Mesendoderm (in vitro differentiated cells): Measurements from ENCODE around the gene PYCR2.

Source experiments
- DNase-seq: peaks from one replicate; pipeline ENCODE4 v3.0.0; 2013
- H2AK5ac ChIP-seq: 2 replicates; pipeline ENCODE4 v1.6.1; 2013; ENCODE audit warnings: low read length, inconsistent platforms
- H2BK120ac ChIP-seq: 2 replicates; pipeline ENCODE4 v1.6.1; 2013; ENCODE audit warnings: low read depth, mild to moderate bottlenecking, low read length, moderate library complexity, mixed read lengths
- H2BK15ac ChIP-seq: replicated peaks from 2 replicates; pipeline ENCODE4 v1.6.1; 2013; ENCODE audit warnings: low read depth, mild to moderate bottlenecking, moderate library complexity
- H2BK5ac ChIP-seq: 2 replicates; pipeline ENCODE4 v1.6.1; 2013; ENCODE audit warnings: low read length, inconsistent platforms
- H3K18ac ChIP-seq: 2 replicates; pipeline ENCODE4 v1.6.1; 2013; ENCODE audit warnings: mild to moderate bottlenecking, low read length, mixed read lengths
- H3K23ac ChIP-seq: one replicate; pipeline ENCODE4 v1.6.1; 2013; ENCODE audit warnings: low read length
- H3K27ac ChIP-seq: 2 replicates; pipeline ENCODE4 v1.5.1; 2013; ENCODE audit warnings: low read depth, mild to moderate bottlenecking, inconsistent platforms, low read length, moderate library complexity
- H3K27me3 ChIP-seq: 2 replicates; pipeline ENCODE4 v1.6.1; 2013; ENCODE audit warnings: low read length, control low read depth, mild to moderate bottlenecking, inconsistent platforms; ENCODE audit not compliant: insufficient read depth, poor library complexity
- H3K36me3 ChIP-seq: 2 replicates; pipeline ENCODE4 v1.6.1; 2013; ENCODE audit warnings: low read length, inconsistent platforms; ENCODE audit not compliant: control insufficient read depth, insufficient read depth
- H3K4ac ChIP-seq: one replicate; pipeline ENCODE4 v1.6.1; 2013; ENCODE audit warnings: low read depth, mild to moderate bottlenecking, low read length, moderate library complexity
- H3K4me1 ChIP-seq: 2 replicates; pipeline ENCODE4 v1.6.1; 2013; ENCODE audit warnings: low read depth, low read length, inconsistent platforms; ENCODE audit not compliant: control insufficient read depth
- H3K4me2 ChIP-seq: 2 replicates; pipeline ENCODE4 v1.6.1; 2013; ENCODE audit warnings: low read length
- H3K4me3 ChIP-seq: 2 replicates; pipeline ENCODE4 v1.5.1; 2013; ENCODE audit warnings: mild to moderate bottlenecking, low read length
- H3K56ac ChIP-seq: one replicate; pipeline ENCODE4 v1.6.1; 2013; ENCODE audit warnings: low read length
- H3K79me1 ChIP-seq: 2 replicates; pipeline ENCODE4 v1.6.1; 2013; ENCODE audit warnings: low read length, inconsistent platforms
- H3K79me2 ChIP-seq: 2 replicates; pipeline ENCODE4 v1.6.1; 2013; ENCODE audit warnings: mild to moderate bottlenecking, low read length; ENCODE audit not compliant: control insufficient read depth, insufficient read depth
- H3K9ac ChIP-seq: 2 replicates; pipeline ENCODE4 v1.6.1; 2013; ENCODE audit warnings: low read length, inconsistent platforms
- H4K5ac ChIP-seq: one replicate; pipeline ENCODE4 v1.6.1; 2013; ENCODE audit warnings: low read length
- H4K8ac ChIP-seq: one replicate; pipeline ENCODE4 v1.6.1; 2013; ENCODE audit warnings: low read depth, mild to moderate bottlenecking, control low read depth, low read length, moderate library complexity
- WGBS: extraction: QIAGEN DNeasy Blood & Tissue Kit; methylation state at CpG from one replicate; pipeline ENCODE4 v1.1.7; 2013; ENCODE audit warnings: low lambda C conversion rate, missing lambda C conversion rate; ENCODE audit not compliant: insufficient coverage; ENCODE audit errors: extremely low coverage; 5-methylcytosine and 5-hydroxymethylcytosine counted together

Gene PYCR2

DNA sequence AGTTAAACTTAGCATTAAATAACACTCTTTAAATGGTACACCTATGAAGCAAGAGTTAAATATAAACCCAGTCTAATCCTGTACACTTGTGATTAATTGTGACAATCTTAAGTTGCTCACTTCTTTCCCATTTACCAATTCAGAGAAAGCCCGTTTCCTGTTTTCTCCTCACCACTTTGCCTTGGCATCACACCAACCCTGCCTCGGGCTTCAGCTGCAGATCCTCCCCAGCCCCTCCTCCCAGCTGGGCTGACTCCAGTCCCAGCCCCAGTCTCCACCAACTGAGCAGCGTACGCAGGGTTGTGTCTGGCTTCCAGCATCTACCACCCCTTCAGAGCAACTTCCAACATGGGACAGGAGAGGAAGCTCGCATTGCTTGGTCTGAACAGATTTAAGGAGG lies 4.1 kb downstream of the PYCR2 start:
- no peak overlapping the region for H3K4ac ChIP-seq
- H3K79me1 ChIP-seq = peaks cover 21% of the 10 kb centered on the region
- no peak overlapping the region for H3K4me3 ChIP-seq
- H3K36me3 ChIP-seq = peaks cover 15% of the 10 kb centered on the region
- H3K18ac ChIP-seq = no peak overlapping the region
- no peak overlapping the region for H4K8ac ChIP-seq
- no peak overlapping the region for H4K5ac ChIP-seq
- no peaks in the 10 kb centered on the region for H3K27me3 ChIP-seq
- no peak overlapping the region for H3K9ac ChIP-seq
- no peak overlapping the region for H2BK120ac ChIP-seq
- H2BK5ac ChIP-seq = no peak overlapping the region
- no peak overlapping the region for H3K56ac ChIP-seq
- H3K27ac ChIP-seq = no peak overlapping the region
- H3K4me1 ChIP-seq = peaks cover 3% of the 10 kb centered on the region
- WGBS = no CpG with 5 or more reads among the region's 5 CpGs
- H3K79me2 ChIP-seq = peaks cover 17% of the 10 kb centered on the region
- no peak overlapping the region for H2AK5ac ChIP-seq
- DNase-seq = no peak
- H2BK15ac ChIP-seq = no peak overlapping the region
- no peak overlapping the region for H3K23ac ChIP-seq
- H3K4me2 ChIP-seq = no peak overlapping the region

DNA sequence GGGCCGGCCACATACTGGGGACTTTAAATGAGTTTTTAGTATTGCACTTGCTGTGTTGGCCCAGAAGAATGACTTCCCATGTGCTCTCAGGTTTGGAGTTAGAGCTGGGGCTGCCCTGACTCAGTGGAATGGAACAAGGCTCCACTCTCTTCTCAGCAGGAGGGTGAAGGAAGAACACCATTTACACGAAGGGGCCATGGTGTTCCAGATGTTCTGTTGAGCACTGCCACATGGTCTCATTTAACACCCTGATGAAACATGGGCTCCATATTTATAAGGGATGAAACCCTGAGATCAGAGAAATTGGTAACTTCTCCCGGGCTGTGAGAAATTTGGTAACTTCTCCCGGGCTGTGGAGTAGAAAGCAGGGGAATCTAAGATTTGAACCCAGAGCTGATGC lies 5.8 kb downstream of the PYCR2 start:
- no peak overlapping the region for H3K4ac ChIP-seq
- H3K79me1 ChIP-seq = peaks cover 20% of the 10 kb centered on the region
- H2BK5ac ChIP-seq = no peak overlapping the region
- H4K8ac ChIP-seq = no peak overlapping the region
- no peak overlapping the region for H3K18ac ChIP-seq
- peaks cover 11% of the 10 kb centered on the region for H3K79me2 ChIP-seq
- H2BK15ac ChIP-seq = no peak overlapping the region
- no CpG with 5 or more reads among the region's 4 CpGs for WGBS
- H3K4me1 ChIP-seq = peaks cover 3% of the 10 kb centered on the region
- H3K9ac ChIP-seq = no peak overlapping the region
- H3K4me2 ChIP-seq = no peak overlapping the region
- no peak for DNase-seq
- no peak overlapping the region for H2BK120ac ChIP-seq
- H2AK5ac ChIP-seq = no peak overlapping the region
- H3K27ac ChIP-seq = no peak overlapping the region
- H4K5ac ChIP-seq = no peak overlapping the region
- no peak overlapping the region for H3K23ac ChIP-seq
- peaks cover 15% of the 10 kb centered on the region for H3K36me3 ChIP-seq
- H3K56ac ChIP-seq = no peak overlapping the region
- no peak overlapping the region for H3K4me3 ChIP-seq
- no peaks in the 10 kb centered on the region for H3K27me3 ChIP-seq

DNA sequence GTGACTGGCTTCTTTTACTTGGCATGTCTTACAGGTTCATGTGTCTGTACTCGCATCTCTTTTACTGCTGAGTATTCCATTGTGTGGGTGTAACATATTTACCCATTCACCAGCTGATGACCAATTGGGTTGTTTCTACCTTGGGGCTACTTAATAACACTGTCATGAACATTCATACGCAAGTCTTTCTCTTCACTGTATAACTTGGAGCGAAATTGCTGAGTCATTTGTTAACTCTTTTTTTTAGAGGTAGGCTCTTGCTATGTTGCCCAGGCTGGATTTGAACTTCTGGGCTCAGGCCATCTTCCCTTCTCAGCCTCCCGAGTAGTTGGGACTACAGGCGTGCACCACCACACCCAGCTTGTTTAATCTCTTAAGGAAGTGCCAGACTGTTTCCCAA lies 6.5 kb downstream of the PYCR2 start:
- Histone ChIP-seq H3K23ac (no peak overlapping the region), H3K4me3 (no peak overlapping the region), H3K4me2 (no peak overlapping the region), H2AK5ac (no peak overlapping the region), H3K18ac (no peak overlapping the region), H3K4ac (no peak overlapping the region), H4K8ac (no peak overlapping the region), H3K9ac (no peak overlapping the region), H3K27me3 (no peaks in the 10 kb centered on the region), H3K4me1 (peaks cover under 1% of the 10 kb centered on the region), H2BK120ac (no peak overlapping the region), H3K36me3 (peaks cover 12% of the 10 kb centered on the region), H3K79me1 (peaks cover 17% of the 10 kb centered on the region), H3K27ac (no peak overlapping the region), H2BK15ac (no peak overlapping the region), H3K56ac (no peak overlapping the region), H4K5ac (no peak overlapping the region), H2BK5ac (no peak overlapping the region), H3K79me2 (peaks cover 4% of the 10 kb centered on the region)
- no CpG with 5 or more reads among the region's 5 CpGs for WGBS
- DNase-seq = no peak

GRCh38 chr1:225917101-225917500 lies 6.9 kb downstream of the PYCR2 start:
- DNase-seq = no peak
- H3K56ac ChIP-seq = no peak overlapping the region
- no peaks in the 10 kb centered on the region for H3K4me1 ChIP-seq
- no peaks in the 10 kb centered on the region for H3K27me3 ChIP-seq
- no peak overlapping the region for H2BK15ac ChIP-seq
- H3K27ac ChIP-seq = no peak overlapping the region
- no peak overlapping the region for H4K5ac ChIP-seq
- H3K4me3 ChIP-seq = no peak overlapping the region
- H3K9ac ChIP-seq = no peak overlapping the region
- peaks cover 10% of the 10 kb centered on the region for H3K36me3 ChIP-seq
- H2AK5ac ChIP-seq = no peak overlapping the region
- peaks cover 12% of the 10 kb centered on the region for H3K79me1 ChIP-seq
- H2BK120ac ChIP-seq = no peak overlapping the region
- no peak overlapping the region for H3K4ac ChIP-seq
- no peak overlapping the region for H4K8ac ChIP-seq
- no peak overlapping the region for H3K23ac ChIP-seq
- no peak overlapping the region for H2BK5ac ChIP-seq
- no peak overlapping the region for H3K18ac ChIP-seq
- WGBS = no CpG with 5 or more reads among the region's 3 CpGs
- no peak overlapping the region for H3K4me2 ChIP-seq
- no peaks in the 10 kb centered on the region for H3K79me2 ChIP-seq

GRCh38 chr1:225915538-225915991 lies 8.5 kb downstream of the PYCR2 start:
- H3K56ac ChIP-seq = no peak overlapping the region
- H2BK120ac ChIP-seq = no peak overlapping the region
- H3K27me3 ChIP-seq = no peaks in the 10 kb centered on the region
- no peak overlapping the region for H3K27ac ChIP-seq
- no peak overlapping the region for H4K8ac ChIP-seq
- H3K4me2 ChIP-seq = no peak overlapping the region
- H2AK5ac ChIP-seq = no peak overlapping the region
- H3K4ac ChIP-seq = no peak overlapping the region
- no peak overlapping the region for H3K23ac ChIP-seq
- no peak overlapping the region for H3K9ac ChIP-seq
- H2BK15ac ChIP-seq = no peak overlapping the region
- H3K18ac ChIP-seq = no peak overlapping the region
- no peaks in the 10 kb centered on the region for H3K79me2 ChIP-seq
- no peak overlapping the region for H2BK5ac ChIP-seq
- peaks cover 3% of the 10 kb centered on the region for H3K4me1 ChIP-seq
- DNase-seq = no peak
- H4K5ac ChIP-seq = no peak overlapping the region
- peaks cover 3% of the 10 kb centered on the region for H3K79me1 ChIP-seq
- no CpG with 5 or more reads among the region's 7 CpGs for WGBS
- peaks cover 5% of the 10 kb centered on the region for H3K36me3 ChIP-seq
- no peak overlapping the region for H3K4me3 ChIP-seq

DNA sequence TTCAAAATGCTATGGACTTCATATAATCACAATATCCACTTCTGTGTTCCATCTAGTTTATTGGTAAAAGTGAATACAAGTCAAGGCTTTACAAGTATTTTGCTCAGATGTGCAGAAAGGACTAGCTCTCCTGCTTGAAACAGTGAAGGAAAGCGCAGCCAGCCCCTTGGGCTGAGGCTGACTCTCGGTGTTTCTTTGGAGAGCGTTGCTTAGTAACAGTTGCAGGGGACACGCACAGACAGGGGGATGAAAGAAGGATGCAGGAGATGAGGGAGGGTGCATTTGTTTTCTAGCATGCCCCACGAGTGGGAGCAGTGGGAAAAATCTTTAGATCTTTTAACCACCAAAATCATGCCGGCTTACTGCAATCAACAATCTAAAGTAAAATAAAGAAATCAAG lies 9.1 kb downstream of the PYCR2 start:
- no peak for DNase-seq
- H3K4ac ChIP-seq = no peak overlapping the region
- H3K4me1 ChIP-seq = peaks cover 8% of the 10 kb centered on the region
- H3K36me3 ChIP-seq = peaks cover 4% of the 10 kb centered on the region
- H4K5ac ChIP-seq = no peak overlapping the region
- no peaks in the 10 kb centered on the region for H3K79me2 ChIP-seq
- no peak overlapping the region for H3K56ac ChIP-seq
- no peak overlapping the region for H2BK120ac ChIP-seq
- H3K4me3 ChIP-seq = no peak overlapping the region
- H3K4me2 ChIP-seq = no peak overlapping the region
- no peak overlapping the region for H2AK5ac ChIP-seq
- H3K23ac ChIP-seq = no peak overlapping the region
- H2BK5ac ChIP-seq = no peak overlapping the region
- H3K18ac ChIP-seq = no peak overlapping the region
- H3K27ac ChIP-seq = no peak overlapping the region
- H2BK15ac ChIP-seq = no peak overlapping the region
- no peaks in the 10 kb centered on the region for H3K27me3 ChIP-seq
- H4K8ac ChIP-seq = no peak overlapping the region
- peaks cover 2% of the 10 kb centered on the region for H3K79me1 ChIP-seq
- no CpG with 5 or more reads among the region's 6 CpGs for WGBS
- no peak overlapping the region for H3K9ac ChIP-seq
